H4 (cell line): ENCODE results near the gene MCCC2. TPM values are rescaled to one million over a fixed set of nuclear protein-coding genes. Genes with fewer than 3 reads are reported as not detected.
"Not testable (repeated sequence)": the region's sequence is repeated elsewhere in the genome, so short reads cannot be mapped to it uniquely, and the experiment has no call there.

ENCODE experiments used
- DNase-seq: peaks from one replicate; pipeline ENCODE4 v3.0.0-alpha.2; 2015; ENCODE audit warnings: low spot score
- total RNA-seq: library from RNA; depleted of rRNA; stranded (reverse); fragments of >200 nt; shearing (Covaris generic); gene quantifications from 2 replicates; pipeline ENCODE4 v1.2.3, GENCODE V29; 2014

Gene MCCC2
- total RNA-seq, 1 experiment from 2014 or later, result 46.2 TPM

DNA sequence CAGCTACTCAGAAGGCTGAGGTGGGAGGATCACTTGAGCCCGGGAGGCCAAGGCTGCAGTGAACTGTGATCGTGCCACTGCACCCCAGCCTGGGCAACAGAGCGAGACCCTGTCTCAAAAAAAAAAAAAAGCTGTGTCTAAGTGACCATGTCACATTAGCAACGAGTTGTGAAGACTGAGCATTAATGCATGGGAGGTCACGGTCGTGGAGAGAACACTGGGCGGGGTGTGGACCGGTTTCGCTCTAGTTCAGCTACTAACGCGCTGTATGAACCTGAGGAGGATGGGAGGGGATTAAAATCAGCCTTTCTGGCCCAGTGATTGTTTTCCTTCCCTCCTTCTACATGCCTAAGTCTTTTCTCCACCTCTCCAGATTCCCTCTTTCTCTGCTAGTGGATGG, 75.2 kb downstream of the MCCC2 start:
- no peak for DNase-seq

DNA sequence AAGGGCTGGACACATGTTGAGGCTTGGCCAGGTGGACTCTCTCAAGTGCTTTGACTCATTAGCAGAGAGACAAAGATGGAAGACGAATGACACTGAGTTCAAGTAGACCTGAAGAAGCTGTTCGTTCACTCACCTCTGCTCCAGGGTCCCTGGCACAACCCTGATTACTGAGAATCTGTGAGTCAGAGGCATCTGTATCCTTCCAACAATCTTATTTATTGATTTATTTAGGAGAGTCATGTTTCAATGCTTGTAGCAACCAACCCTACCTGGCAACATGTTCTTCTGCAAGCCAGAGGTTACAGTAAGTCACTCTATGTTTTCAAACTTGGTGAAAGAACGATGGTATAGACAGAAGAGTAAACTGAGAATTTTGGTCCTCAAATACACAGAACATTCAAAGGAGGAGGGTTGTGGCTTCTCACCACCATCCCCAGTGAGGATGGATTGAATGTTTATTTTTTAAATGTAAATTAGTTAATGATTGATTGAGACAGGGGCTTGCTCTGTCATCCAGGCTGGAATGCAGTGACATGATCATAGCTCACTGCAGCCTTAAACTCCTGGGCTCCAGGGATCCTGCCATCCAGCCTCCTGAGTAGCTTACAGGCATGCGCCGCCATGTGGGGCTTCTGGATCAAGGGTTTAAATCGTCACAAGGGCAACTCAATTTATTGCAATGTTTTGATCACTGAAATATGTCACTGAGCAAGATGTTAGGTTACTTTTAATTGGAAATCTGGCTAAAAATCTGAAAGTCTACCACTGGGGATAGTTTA, 76.2 kb downstream of the MCCC2 start:
- no peak for DNase-seq

DNA sequence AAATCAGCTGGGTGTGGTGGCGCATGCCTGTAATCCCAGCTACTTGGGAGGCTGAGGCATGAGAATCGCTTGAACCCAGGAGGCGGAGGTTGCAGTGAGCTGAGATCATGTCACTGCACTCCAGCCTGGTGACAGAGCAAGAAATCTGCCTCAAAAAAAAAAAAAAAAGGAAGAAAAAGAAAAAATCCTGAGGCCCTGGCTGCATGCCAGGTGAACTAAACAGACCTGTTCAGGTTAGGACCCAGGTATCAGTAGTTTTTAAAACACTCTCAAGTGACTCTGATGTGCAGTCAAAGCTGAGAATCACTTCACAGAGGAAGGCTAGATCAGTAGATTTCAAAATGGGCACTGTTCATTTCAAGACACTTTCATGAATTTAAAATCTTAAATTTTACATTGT, 77.5 kb downstream of the MCCC2 start:
- DNase-seq, result not testable (repeated sequence)

DNA sequence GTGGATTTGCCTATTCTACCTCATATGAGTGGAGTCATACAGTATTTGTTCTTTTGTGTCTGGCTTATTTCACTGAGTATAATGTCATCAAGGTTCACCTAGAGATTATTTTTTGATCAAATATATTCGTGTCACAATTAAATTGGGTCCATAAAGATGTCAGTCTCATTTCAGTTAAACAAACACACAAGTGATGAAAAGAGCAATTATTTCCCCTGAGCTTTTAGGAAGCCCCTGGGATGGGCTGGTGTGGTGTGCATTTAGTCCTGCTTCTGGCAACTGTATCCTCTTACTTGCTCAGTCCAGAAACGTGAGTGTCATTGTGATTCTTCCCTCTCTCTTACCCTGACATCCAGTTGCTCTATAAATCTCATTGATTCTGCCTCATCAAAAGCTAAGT, 79.2 kb downstream of the MCCC2 start:
- DNase-seq, result no peak

GRCh38 chr5:71677977-71678376, 90.8 kb downstream of the MCCC2 start:
- no peak for DNase-seq

- no peak for DNase-seq
Measured at GRCh38 chr5:71679714-71680113, 92.6 kb downstream of the MCCC2 start.

GRCh38 chr5:71680510-71680909, 93.4 kb downstream of the MCCC2 start:
- no peak for DNase-seq

DNA sequence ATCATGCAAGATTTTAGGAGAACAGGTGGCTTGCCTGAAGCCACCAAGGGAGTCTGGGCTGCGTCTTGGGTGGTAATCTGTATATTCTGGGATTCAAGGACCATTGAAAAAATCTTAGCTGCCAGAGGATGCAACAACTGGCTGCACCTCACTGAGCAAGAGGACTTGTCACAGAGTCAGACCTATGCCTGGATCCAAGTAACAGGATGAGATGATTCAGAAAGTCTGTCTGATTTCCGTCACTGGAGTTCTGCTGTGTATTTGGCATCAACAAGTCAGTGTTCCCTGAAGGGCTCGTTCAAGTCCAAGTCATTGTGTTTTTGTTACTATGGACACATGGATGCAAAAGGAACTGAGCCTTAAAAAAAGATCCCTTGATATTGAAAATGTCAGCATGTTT, 94.2 kb downstream of the MCCC2 start:
- DNase-seq, result no peak

DNA sequence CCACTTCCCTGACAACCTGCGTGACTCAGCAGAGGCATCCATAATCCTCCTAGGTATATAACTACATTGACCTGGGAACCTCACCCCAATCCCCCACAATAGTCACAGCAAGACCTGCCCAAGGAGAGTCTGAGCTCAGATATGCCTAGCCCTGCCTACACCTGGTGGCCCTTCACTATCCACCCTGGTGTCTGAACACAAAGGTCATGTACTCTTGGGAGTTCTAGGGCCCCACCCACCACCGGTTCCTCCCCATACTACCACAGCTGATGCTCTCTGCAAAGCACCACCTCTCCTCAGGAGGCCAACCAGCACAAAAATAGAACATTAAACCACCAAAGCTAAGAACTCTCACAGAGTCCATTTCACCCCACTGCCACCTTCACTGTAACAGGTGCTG, 97.2 kb downstream of the MCCC2 start:
- DNase-seq, result no peak

DNA sequence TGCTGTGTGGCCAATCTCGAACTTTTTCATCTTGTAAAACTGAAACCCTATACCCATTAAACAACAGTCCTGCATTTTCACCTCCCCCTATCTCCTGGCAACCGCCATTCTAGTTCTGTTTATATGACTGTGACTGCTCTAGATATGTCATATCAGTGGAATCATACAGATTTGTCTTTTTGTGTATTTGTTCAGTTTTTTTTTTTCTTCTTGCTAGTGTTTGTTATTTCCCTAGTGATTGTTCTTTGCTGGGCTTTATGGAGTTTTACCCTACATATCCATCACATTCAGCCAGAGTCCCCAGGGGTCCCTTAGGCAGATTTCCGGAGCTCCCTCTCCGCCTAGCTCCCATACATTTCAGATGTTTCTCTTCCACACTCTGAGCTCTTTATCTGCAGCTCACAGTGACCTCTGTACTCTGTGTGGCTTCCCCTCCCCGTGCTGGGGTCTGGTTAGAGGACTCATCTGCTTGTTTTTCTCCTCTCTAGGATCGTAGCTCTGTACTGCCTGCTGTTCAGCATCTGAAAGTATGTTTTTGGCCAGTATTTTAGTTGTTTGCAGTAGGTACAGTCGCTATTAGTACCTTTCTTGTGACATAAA, 106.8 kb downstream of the MCCC2 start:
- no peak for DNase-seq

DNA sequence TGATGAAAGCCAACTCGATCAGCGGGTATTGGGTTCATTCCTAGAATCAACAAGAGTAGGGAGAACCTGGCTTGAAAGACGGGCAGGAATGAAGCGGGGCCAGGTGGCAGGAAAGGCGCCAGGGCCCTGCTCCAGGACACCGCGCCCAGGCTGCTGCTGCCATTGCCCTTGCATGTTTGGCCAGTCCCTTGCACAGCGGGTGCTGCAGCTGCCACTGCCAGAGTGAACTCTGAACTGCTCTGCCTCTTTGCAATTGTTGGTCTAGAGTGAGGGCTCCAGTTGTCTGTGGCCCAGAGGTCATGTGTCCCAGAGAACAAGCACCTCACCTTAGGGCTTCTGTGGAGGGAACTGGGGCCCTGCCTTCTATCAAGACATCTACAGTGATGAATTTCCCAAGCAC, 107.9 kb downstream of the MCCC2 start:
- DNase-seq, result no peak

DNA sequence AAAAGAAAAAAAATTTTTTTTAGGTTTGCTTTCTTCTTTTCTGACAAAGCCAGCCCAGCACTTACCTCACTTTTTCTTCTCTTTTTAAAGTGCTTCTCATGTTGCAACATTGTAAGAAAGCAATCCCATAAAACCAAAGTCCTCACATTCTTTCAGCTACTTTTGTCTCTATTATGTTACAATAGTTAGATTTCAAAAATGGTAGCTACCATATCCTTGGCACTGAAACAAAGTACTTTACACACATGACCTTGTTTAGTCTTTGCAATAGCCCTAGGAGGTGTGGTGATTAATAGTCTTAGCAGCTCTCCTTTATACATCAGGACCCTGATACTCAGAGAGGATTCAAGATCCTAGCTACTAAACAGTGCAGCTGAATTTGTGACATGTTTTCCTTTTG, 108.5 kb downstream of the MCCC2 start:
- DNase-seq, result no peak

DNA sequence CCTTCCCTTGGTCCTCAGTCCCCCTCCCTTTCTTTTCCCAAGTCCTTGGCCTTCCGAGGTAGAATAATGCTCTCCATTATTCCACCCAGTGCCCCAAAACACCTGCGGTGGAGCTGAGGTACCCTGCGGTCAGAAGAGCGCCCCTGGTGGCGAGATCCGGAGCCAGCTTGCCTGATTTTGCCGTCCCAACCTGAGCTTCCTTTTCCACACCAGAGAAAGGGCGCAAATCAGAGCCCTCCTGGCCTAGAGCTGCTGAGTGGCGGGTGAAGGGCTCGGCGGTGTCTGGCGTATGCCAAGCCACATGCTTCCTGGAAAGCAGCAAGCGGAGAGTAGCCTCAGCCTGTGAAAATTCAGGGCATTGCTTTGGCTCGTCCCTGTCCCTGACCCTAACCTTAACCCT, 110.8 kb downstream of the MCCC2 start:
- DNase-seq, result no peak

DNA sequence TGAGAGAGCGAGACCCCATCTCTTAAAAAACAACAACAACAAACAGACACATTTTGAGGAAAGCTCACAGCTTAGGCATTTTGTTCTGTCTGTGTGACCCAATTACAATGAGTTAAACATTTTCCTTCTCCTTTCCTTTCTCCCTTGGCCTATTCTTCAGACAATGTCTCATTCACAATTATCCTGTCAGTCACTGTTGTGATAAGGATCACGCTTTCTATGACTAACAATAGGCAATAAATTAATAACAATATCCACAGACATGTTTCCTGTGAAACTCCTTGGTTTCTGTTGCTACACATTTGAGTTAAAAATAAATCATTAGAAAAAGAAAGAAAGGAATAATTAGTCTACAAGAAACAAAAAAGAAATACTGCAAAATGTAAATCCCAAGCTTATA, 112.1 kb downstream of the MCCC2 start:
- DNase-seq, result no peak

- DNase-seq, result no peak
Measured at GRCh38 chr5:71699751-71700150, 112.6 kb downstream of the MCCC2 start.

DNA sequence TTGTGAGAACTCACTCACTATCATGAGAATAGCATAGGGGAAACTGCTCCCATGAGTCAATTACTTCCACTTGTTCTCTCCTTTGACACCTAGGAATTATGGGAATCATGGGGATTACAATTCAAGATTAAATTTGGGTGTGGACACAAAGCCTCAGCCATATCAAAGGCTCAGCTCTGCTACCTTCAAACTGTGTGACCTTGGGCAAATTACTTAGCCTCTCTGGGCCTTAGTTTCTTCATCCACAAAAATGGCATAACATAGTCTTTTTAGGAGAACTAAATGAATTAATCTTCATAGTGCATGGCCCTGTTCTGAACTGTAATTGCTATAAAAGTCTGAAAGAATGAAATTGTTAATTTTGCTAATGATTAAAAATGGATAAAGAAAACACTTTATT, 113.7 kb downstream of the MCCC2 start:
- DNase-seq, result no peak

GRCh38 chr5:71701407-71701806, 114.3 kb downstream of the MCCC2 start:
- DNase-seq, result no peak

DNA sequence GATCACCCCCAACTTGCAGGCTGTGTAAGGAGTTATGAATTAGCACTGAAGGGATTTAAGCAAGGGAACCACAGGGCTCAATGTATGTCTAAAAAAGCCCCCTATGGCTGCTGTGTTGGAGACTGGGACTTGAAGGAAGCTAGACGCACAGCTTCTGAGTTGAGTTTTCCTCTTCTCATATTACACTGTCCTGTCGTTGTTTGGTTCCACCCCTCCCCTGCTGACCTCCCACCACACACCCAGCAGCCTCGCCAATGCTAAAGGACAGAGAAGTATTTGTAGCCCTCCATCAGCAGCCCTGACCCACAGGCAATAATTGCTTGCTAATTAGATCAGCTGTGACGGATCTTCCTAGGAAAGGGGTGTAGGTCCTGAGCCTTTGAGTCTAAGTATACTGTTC, 116.8 kb downstream of the MCCC2 start:
- no peak for DNase-seq

- DNase-seq, result no peak
Measured at GRCh38 chr5:71705421-71705820, 118.3 kb downstream of the MCCC2 start.

DNA sequence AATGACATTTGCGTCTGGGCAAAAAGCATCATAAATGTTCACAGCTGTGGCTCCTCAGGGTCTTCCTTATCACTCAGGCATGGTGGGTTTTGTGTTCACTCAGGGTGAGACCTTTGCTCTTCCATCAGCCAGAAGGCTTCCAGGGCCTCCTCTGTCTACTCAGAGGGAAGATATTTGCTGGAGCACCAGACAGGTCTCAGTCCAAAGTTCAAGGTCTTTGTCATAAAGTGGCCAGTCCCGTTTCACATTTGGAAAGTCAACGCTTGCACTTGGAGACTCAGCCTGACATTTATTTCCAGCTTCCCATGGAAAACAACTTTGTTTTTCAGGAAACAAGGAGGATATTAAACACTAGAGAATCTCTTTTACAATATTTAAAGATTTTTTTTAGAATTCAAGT, 119.8 kb downstream of the MCCC2 start:
- no peak for DNase-seq
